ENCODE results near the gene NEDD4. TPM values are rescaled to one million over a fixed set of nuclear protein-coding genes. Genes with fewer than 3 reads are reported as not detected.

NEDD4 gene
- total RNA-seq, 1 experiment from 2014 or later: 4.1 TPM

GRCh38 chr15:55993804-55994560 lies 570 bp upstream of the NEDD4 start:
- H3K36me3 ChIP-seq (replicated peaks; ENCODE audit: control insufficient read depth, insufficient read depth, low read length): no peaks in the 10 kb centered on the region
- H3K4me3 ChIP-seq (ENCODE audit: insufficient read depth, low read depth, low read length): peak overlapping the region; percentile 73
- peaks cover 1% of the 10 kb centered on the region; the same call in 1 of the 2 replicates for H3K27me3 ChIP-seq (ENCODE audit: control insufficient read depth, insufficient read depth, low read length)
- no peak for DNase-seq

GRCh38 chr15:55992769-55993110 lies 672 bp downstream of the NEDD4 start:
- Histone ChIP-seq H3K27me3 (ENCODE audit: control insufficient read depth, insufficient read depth, low read length) (peaks cover 1% of the 10 kb centered on the region; the same call in 1 of the 2 replicates), H3K4me3 (ENCODE audit: insufficient read depth, low read depth, low read length) (peak overlapping the region; percentile 73), H3K36me3 (replicated peaks; ENCODE audit: control insufficient read depth, insufficient read depth, low read length) (no peaks in the 10 kb centered on the region)
- no peak for DNase-seq

GRCh38 chr15:55991802-55992768 lies 1.3 kb downstream of the NEDD4 start:
- Histone ChIP-seq H3K27me3 (ENCODE audit: control insufficient read depth, insufficient read depth, low read length) (peaks cover 1% of the 10 kb centered on the region; the same call in 1 of the 2 replicates), H3K36me3 (replicated peaks; ENCODE audit: control insufficient read depth, insufficient read depth, low read length) (no peaks in the 10 kb centered on the region), H3K4me3 (ENCODE audit: insufficient read depth, low read depth, low read length) (peak overlapping the region; percentile 73)
- DNase-seq: no peak

- H3K4me3 ChIP-seq (ENCODE audit: insufficient read depth, low read depth, low read length): no peak overlapping the region
- DNase-seq: no peak
- peaks cover 1% of the 10 kb centered on the region; the same call in 1 of the 2 replicates for H3K27me3 ChIP-seq (ENCODE audit: control insufficient read depth, insufficient read depth, low read length)
- H3K36me3 ChIP-seq (replicated peaks; ENCODE audit: control insufficient read depth, insufficient read depth, low read length): no peaks in the 10 kb centered on the region
Observed at GRCh38 chr15:55990998-55991397, 2.4 kb downstream of the NEDD4 start.

- no peak overlapping the region for H3K4me3 ChIP-seq (ENCODE audit: insufficient read depth, low read depth, low read length)
Observed at GRCh38 chr15:55990516-55990915, 2.9 kb downstream of the NEDD4 start.

GRCh38 chr15:55989383-55989782 lies 4.0 kb downstream of the NEDD4 start:
- Histone ChIP-seq H3K36me3 (replicated peaks; ENCODE audit: control insufficient read depth, insufficient read depth, low read length) (no peaks in the 10 kb centered on the region), H3K4me3 (ENCODE audit: insufficient read depth, low read depth, low read length) (no peak overlapping the region), H3K27me3 (ENCODE audit: control insufficient read depth, insufficient read depth, low read length) (peaks cover 1% of the 10 kb centered on the region; the same call in 1 of the 2 replicates)
- DNase-seq: no peak

More at GRCh38 chr15:55990516-55990915, 2.9 kb downstream of the NEDD4 start:
- DNase-seq: no peak
- peaks cover 1% of the 10 kb centered on the region; the same call in 1 of the 2 replicates for H3K27me3 ChIP-seq (ENCODE audit: control insufficient read depth, insufficient read depth, low read length)
- no peaks in the 10 kb centered on the region for H3K36me3 ChIP-seq (replicated peaks; ENCODE audit: control insufficient read depth, insufficient read depth, low read length)

GRCh38 chr15:55981582-55982249 lies 11.7 kb downstream of the NEDD4 start:
- DNase-seq: no peak
- no peaks in the 10 kb centered on the region for H3K27me3 ChIP-seq (ENCODE audit: control insufficient read depth, insufficient read depth, low read length)
- H3K36me3 ChIP-seq (replicated peaks; ENCODE audit: control insufficient read depth, insufficient read depth, low read length): no peaks in the 10 kb centered on the region
- no peak overlapping the region for H3K4me3 ChIP-seq (ENCODE audit: insufficient read depth, low read depth, low read length)

- Histone ChIP-seq H3K27me3 (ENCODE audit: control insufficient read depth, insufficient read depth, low read length) (no peaks in the 10 kb centered on the region), H3K36me3 (replicated peaks; ENCODE audit: control insufficient read depth, insufficient read depth, low read length) (no peaks in the 10 kb centered on the region), H3K4me3 (ENCODE audit: insufficient read depth, low read depth, low read length) (no peak overlapping the region)
- DNase-seq: no peak
Observed at GRCh38 chr15:55980511-55980910, 12.9 kb downstream of the NEDD4 start.

GRCh38 chr15:55977231-55977630 lies 16.2 kb downstream of the NEDD4 start:
- no peaks in the 10 kb centered on the region for H3K36me3 ChIP-seq (replicated peaks; ENCODE audit: control insufficient read depth, insufficient read depth, low read length)
- no peak for DNase-seq
- no peaks in the 10 kb centered on the region for H3K27me3 ChIP-seq (ENCODE audit: control insufficient read depth, insufficient read depth, low read length)
- H3K4me3 ChIP-seq (ENCODE audit: insufficient read depth, low read depth, low read length): no peak overlapping the region

- DNase-seq: no peak
- Histone ChIP-seq H3K4me3 (ENCODE audit: insufficient read depth, low read depth, low read length) (no peak overlapping the region), H3K36me3 (replicated peaks; ENCODE audit: control insufficient read depth, insufficient read depth, low read length) (no peaks in the 10 kb centered on the region), H3K27me3 (ENCODE audit: control insufficient read depth, insufficient read depth, low read length) (no peaks in the 10 kb centered on the region)
Observed at GRCh38 chr15:55970286-55970685, 23.1 kb downstream of the NEDD4 start.

- H3K4me3 ChIP-seq (ENCODE audit: insufficient read depth, low read depth, low read length): no peak overlapping the region
- DNase-seq: no peak
- no peaks in the 10 kb centered on the region for H3K27me3 ChIP-seq (ENCODE audit: control insufficient read depth, insufficient read depth, low read length)
- no peaks in the 10 kb centered on the region for H3K36me3 ChIP-seq (replicated peaks; ENCODE audit: control insufficient read depth, insufficient read depth, low read length)
Observed at GRCh38 chr15:55969582-55969981, 23.8 kb downstream of the NEDD4 start.

GRCh38 chr15:55968923-55969322 lies 24.5 kb downstream of the NEDD4 start:
- no peak for DNase-seq
- no peaks in the 10 kb centered on the region for H3K36me3 ChIP-seq (replicated peaks; ENCODE audit: control insufficient read depth, insufficient read depth, low read length)
- H3K27me3 ChIP-seq (ENCODE audit: control insufficient read depth, insufficient read depth, low read length): no peaks in the 10 kb centered on the region
- no peak overlapping the region for H3K4me3 ChIP-seq (ENCODE audit: insufficient read depth, low read depth, low read length)

GRCh38 chr15:55965091-55965490 lies 28.3 kb downstream of the NEDD4 start:
- no peak overlapping the region for H3K4me3 ChIP-seq (ENCODE audit: insufficient read depth, low read depth, low read length)
- no peaks in the 10 kb centered on the region for H3K27me3 ChIP-seq (ENCODE audit: control insufficient read depth, insufficient read depth, low read length)
- DNase-seq: no peak
- H3K36me3 ChIP-seq (replicated peaks; ENCODE audit: control insufficient read depth, insufficient read depth, low read length): no peaks in the 10 kb centered on the region

- Histone ChIP-seq H3K36me3 (replicated peaks; ENCODE audit: control insufficient read depth, insufficient read depth, low read length) (no peaks in the 10 kb centered on the region), H3K27me3 (ENCODE audit: control insufficient read depth, insufficient read depth, low read length) (no peaks in the 10 kb centered on the region), H3K4me3 (ENCODE audit: insufficient read depth, low read depth, low read length) (no peak overlapping the region)
- no peak for DNase-seq
Observed at GRCh38 chr15:55960946-55961345, 32.5 kb downstream of the NEDD4 start.

All from H7 (cell line).